WTC11 (cell line): ENCODE data around the gene HNRNPUL1. TPM values are rescaled to one million over a fixed set of nuclear protein-coding genes. Genes with fewer than 3 reads are reported as not detected.

Experiments
- ELF4 ChIP-seq: sonication (generic); formaldehyde crosslinking; IDR thresholded peaks from 2 replicates; pipeline ENCODE4 v1.8.1; 2022; ENCODE audit warnings: low read depth, mild to moderate bottlenecking, moderate library complexity, missing genetic modification reagents
- EMX1 ChIP-seq: fragments of 250-450 bp; sonication (Bioruptor Pico); IDR thresholded peaks from 2 replicates; pipeline ENCODE4 v1.8.0; 2021; ENCODE audit warnings: mild to moderate bottlenecking
- ETV6 ChIP-seq: sonication (generic); formaldehyde crosslinking; IDR thresholded peaks from 2 replicates; pipeline ENCODE4 v1.8.1; 2022; ENCODE audit warnings: mild to moderate bottlenecking, missing genetic modification reagents
- FOXP1 ChIP-seq: sonication (generic); formaldehyde crosslinking; IDR thresholded peaks from 2 replicates; pipeline ENCODE4 v1.8.0; 2022; ENCODE audit warnings: missing genetic modification reagents, mild to moderate bottlenecking, moderate library complexity, borderline replicate concordance
- GABPB1 ChIP-seq: sonication (generic); formaldehyde crosslinking; IDR thresholded peaks from 2 replicates; pipeline ENCODE4 v1.8.1; 2023; ENCODE audit warnings: mild to moderate bottlenecking, missing genetic modification reagents
- HMGXB4 ChIP-seq: sonication (generic); formaldehyde crosslinking; IDR thresholded peaks from 2 replicates; pipeline ENCODE4 v1.8.1; 2023; ENCODE audit warnings: mild to moderate bottlenecking, moderate library complexity, missing genetic modification reagents
- MAX ChIP-seq: sonication (generic); formaldehyde crosslinking; IDR thresholded peaks from 2 replicates; pipeline ENCODE4 v1.8.0; 2022; ENCODE audit warnings: mild to moderate bottlenecking, missing genetic modification reagents
- MXD4 ChIP-seq: fragments of 250-450 bp; sonication (Bioruptor Pico); IDR thresholded peaks from 2 replicates; pipeline ENCODE4 v1.8.0; 2021; ENCODE audit warnings: mild to moderate bottlenecking, moderate library complexity, borderline replicate concordance
- NFATC4 ChIP-seq: fragments of 250-450 bp; sonication (Bioruptor Pico); IDR thresholded peaks from 2 replicates; pipeline ENCODE4 v1.9.0; 2021; ENCODE audit warnings: mild to moderate bottlenecking
- NR2C2 ChIP-seq: sonication (generic); formaldehyde crosslinking; IDR thresholded peaks from 2 replicates; pipeline ENCODE4 v1.8.0; 2022; ENCODE audit warnings: mild to moderate bottlenecking, missing genetic modification reagents
- NR3C1 ChIP-seq: sonication (generic); formaldehyde crosslinking; conservative IDR thresholded peaks from 2 replicates; pipeline ENCODE4 v1.8.1; 2023; ENCODE audit warnings: low read depth, mild to moderate bottlenecking, missing genetic modification reagents
- TCF7 ChIP-seq: sonication (generic); formaldehyde crosslinking; IDR thresholded peaks from 2 replicates; pipeline ENCODE4 v1.8.0; 2022; ENCODE audit warnings: mild to moderate bottlenecking, low read depth, missing genetic modification reagents, moderate library complexity
- ZNF232 ChIP-seq: sonication (generic); formaldehyde crosslinking; IDR thresholded peaks from 2 replicates; pipeline ENCODE4 v1.8.0; 2022; ENCODE audit warnings: mild to moderate bottlenecking, missing genetic modification reagents
- ZNF416 ChIP-seq: fragments of 250-450 bp; sonication (Bioruptor Pico); IDR thresholded peaks from 2 replicates; pipeline ENCODE4 v1.9.0; 2021; ENCODE audit warnings: mild to moderate bottlenecking, inconsistent platforms
- ZSCAN18 ChIP-seq: fragments of 250-450 bp; sonication (Bioruptor Pico); IDR thresholded peaks from 2 replicates; pipeline ENCODE4 v2.1.2; 2022; ENCODE audit warnings: mild to moderate bottlenecking, moderate library complexity
- total RNA-seq: library from RNA; stranded (reverse); gene quantifications from 3 replicates; pipeline ENCODE4 v1.2.3, GENCODE V29; 2021
- TF ChIP-seq, protein P1 (sequence below): sonication (generic); formaldehyde crosslinking; IDR thresholded peaks from 2 replicates; pipeline ENCODE4 v1.8.0; 2022; ENCODE audit warnings: mild to moderate bottlenecking, missing genetic modification reagents
- TF ChIP-seq, protein P2 (sequence below): sonication (generic); formaldehyde crosslinking; IDR thresholded peaks from 2 replicates; pipeline ENCODE4 v1.8.0; 2023; ENCODE audit warnings: mild to moderate bottlenecking, missing genetic modification reagents
- TF ChIP-seq, protein P3 (sequence below): fragments of 250-450 bp; sonication (Bioruptor Pico); conservative IDR thresholded peaks from 2 replicates; pipeline ENCODE4 v1.9.0; 2021; ENCODE audit warnings: mild to moderate bottlenecking

Gene HNRNPUL1
- total RNA-seq, 1 experiment from 2014 or later, result 282 TPM

- TF ChIP-seq, protein P1, sequence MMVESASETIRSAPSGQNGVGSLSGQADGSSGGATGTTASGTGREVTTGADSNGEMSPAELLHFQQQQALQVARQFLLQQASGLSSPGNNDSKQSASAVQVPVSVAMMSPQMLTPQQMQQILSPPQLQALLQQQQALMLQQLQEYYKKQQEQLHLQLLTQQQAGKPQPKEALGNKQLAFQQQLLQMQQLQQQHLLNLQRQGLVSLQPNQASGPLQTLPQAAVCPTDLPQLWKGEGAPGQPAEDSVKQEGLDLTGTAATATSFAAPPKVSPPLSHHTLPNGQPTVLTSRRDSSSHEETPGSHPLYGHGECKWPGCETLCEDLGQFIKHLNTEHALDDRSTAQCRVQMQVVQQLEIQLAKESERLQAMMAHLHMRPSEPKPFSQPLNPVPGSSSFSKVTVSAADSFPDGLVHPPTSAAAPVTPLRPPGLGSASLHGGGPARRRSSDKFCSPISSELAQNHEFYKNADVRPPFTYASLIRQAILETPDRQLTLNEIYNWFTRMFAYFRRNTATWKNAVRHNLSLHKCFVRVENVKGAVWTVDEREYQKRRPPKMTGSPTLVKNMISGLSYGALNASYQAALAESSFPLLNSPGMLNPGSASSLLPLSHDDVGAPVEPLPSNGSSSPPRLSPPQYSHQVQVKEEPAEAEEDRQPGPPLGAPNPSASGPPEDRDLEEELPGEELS (CRISPR knock-in tag), result peak; percentile 73
- TF ChIP-seq NR3C1 (CRISPR knock-in tag), result no peak
- TF ChIP-seq NFATC4 (CRISPR knock-in tag), result peak; percentile 66; the same call in 1 of the 2 replicates
- no peak for TF ChIP-seq ZSCAN18
- TF ChIP-seq, protein P2, sequence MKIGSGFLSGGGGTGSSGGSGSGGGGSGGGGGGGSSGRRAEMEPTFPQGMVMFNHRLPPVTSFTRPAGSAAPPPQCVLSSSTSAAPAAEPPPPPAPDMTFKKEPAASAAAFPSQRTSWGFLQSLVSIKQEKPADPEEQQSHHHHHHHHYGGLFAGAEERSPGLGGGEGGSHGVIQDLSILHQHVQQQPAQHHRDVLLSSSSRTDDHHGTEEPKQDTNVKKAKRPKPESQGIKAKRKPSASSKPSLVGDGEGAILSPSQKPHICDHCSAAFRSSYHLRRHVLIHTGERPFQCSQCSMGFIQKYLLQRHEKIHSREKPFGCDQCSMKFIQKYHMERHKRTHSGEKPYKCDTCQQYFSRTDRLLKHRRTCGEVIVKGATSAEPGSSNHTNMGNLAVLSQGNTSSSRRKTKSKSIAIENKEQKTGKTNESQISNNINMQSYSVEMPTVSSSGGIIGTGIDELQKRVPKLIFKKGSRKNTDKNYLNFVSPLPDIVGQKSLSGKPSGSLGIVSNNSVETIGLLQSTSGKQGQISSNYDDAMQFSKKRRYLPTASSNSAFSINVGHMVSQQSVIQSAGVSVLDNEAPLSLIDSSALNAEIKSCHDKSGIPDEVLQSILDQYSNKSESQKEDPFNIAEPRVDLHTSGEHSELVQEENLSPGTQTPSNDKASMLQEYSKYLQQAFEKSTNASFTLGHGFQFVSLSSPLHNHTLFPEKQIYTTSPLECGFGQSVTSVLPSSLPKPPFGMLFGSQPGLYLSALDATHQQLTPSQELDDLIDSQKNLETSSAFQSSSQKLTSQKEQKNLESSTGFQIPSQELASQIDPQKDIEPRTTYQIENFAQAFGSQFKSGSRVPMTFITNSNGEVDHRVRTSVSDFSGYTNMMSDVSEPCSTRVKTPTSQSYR (CRISPR knock-in tag), result 0 out of 2 replicates have a peak, but pooled peaks have one; percentile 35
- 0 out of 2 replicates have a peak, but pooled peaks have one; percentile 27 for TF ChIP-seq ETV6 (CRISPR knock-in tag)
- peak; percentile 83 for TF ChIP-seq GABPB1
- TF ChIP-seq FOXP1, result peak; percentile 74; the same call in 1 of the 2 replicates
- peak; percentile 87 for TF ChIP-seq MAX (CRISPR knock-in tag)
- TF ChIP-seq ZNF416 (CRISPR knock-in tag), result peak; percentile 95
- TF ChIP-seq ZNF232, result no peak
- TF ChIP-seq, protein P3, sequence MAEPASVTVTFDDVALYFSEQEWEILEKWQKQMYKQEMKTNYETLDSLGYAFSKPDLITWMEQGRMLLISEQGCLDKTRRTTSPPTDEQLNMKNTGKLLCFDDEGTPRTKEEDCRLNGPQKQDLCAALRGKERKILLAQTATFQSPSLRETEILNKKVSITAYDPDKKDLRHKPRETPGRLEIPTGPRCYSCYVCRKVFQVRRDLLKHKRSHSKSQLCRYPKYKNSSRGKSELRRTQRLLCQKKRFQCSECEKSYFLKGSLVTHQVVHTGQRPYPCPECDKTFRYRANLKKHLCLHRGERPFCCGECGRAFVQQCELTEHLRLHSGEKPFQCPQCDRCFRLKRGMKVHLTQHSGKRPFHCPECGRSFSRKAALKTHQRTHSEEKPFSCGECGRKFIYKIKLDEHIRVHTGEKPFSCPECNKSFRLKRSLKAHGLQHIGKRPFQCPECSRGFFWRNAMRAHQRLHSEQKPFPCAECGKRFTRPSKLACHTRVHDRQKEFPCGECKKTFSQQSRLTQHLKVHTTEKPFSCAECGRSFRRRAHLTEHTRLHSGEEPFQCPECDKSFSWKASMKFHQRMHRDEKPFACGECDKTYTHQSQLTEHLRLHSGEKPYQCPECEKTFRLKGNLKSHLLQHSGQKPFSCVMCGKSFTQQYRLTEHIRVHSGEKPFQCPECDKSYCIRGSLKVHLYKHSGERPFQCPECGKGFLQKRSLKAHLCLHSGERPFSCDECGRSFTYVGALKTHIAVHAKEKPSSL (CRISPR knock-in tag), result peak; percentile 93; the same call in 1 of the 2 replicates
- no peak for TF ChIP-seq NR2C2 (CRISPR knock-in tag)
- no peak for TF ChIP-seq MXD4 (CRISPR knock-in tag)
- peak; percentile 58; the same call in 1 of the 2 replicates for TF ChIP-seq HMGXB4
- TF ChIP-seq ELF4, result no peak
- TF ChIP-seq TCF7 (CRISPR knock-in tag), result no peak
- TF ChIP-seq EMX1 (CRISPR knock-in tag), result peak; percentile 87
Observed at GRCh38 chr19:41310033-41310831, 46.1 kb downstream of the HNRNPUL1 start, which contains the start of gene CCDC97 (continued).
